Kidney (tissue), 14 donors: ENCODE results near the gene PPA1. TPM values are rescaled to one million over a fixed set of nuclear protein-coding genes. Genes with fewer than 3 reads are reported as not detected.

ENCODE experiments used
- DNase-seq, 5 donors: peaks; one replicate each; pipeline ENCODE4 v3.0.0-alpha.2; 2013 to 2020
- FAIRE-seq: peaks from 2 replicates; lab custom pipeline; 2012; peaks lifted over from hg19 to GRCh38; lab: Jason Lieb, UNC
- H3K27ac ChIP-seq, 2 donors: one replicate each; pipeline ENCODE4 v1.7.0; 2013; ENCODE audit warnings: low read depth in 2 of 2, low read length in 2 of 2, inconsistent platforms in 1 of 2
- H3K27me3 ChIP-seq: one replicate; pipeline ENCODE4 v1.7.1; 2013; ENCODE audit warnings: low read length, inconsistent platforms; ENCODE audit not compliant: control insufficient read depth, insufficient read depth
- H3K36me3 ChIP-seq, 3 donors: one replicate each; pipeline versions ENCODE4 v1.7.0 to v1.7.1; 2013; ENCODE audit warnings: low read length in 3 of 3, control low read depth in 1 of 3, inconsistent platforms in 1 of 3; ENCODE audit not compliant: insufficient read depth in 3 of 3, control insufficient read depth in 2 of 3
- H3K4me1 ChIP-seq, 3 donors: one replicate each; pipeline versions ENCODE4 v1.7.0 to v1.7.1; 2013; ENCODE audit warnings: low read length in 3 of 3, inconsistent platforms in 1 of 3, low read depth in 1 of 3; ENCODE audit not compliant: control insufficient read depth in 2 of 3, insufficient read depth in 2 of 3
- H3K4me3 ChIP-seq, 3 donors: one replicate each; pipeline versions ENCODE4 v1.7.0 to v1.8.1; 2013; ENCODE audit warnings: low read length in 3 of 3, control low read depth in 1 of 3, inconsistent platforms in 1 of 3
- H3K9ac ChIP-seq, 3 donors: one replicate each; pipeline versions ENCODE4 v1.7.0 to v1.7.1; 2013; ENCODE audit warnings: low read length in 3 of 3, control low read depth in 1 of 3, inconsistent platforms in 1 of 3
- H3K9me3 ChIP-seq, 3 donors: one replicate each; pipeline versions ENCODE4 v1.7.0 to v1.7.1; 2013; ENCODE audit warnings: low read length in 3 of 3, control low read depth in 1 of 3, inconsistent platforms in 1 of 3; ENCODE audit not compliant: control insufficient read depth in 2 of 3, insufficient read depth in 1 of 3
- CTCF ChIP-seq: IDR thresholded peaks from 3 replicates; pipeline ENCODE4 v1.5.1; 2012; ENCODE audit warnings: mild to moderate bottlenecking, moderate library complexity, borderline replicate concordance; ENCODE audit not compliant: insufficient read depth; ENCODE audit errors: extremely low read depth
- intact Hi-C: fragments of 100-400 bp; cut with DNase I; formaldehyde crosslinking; loops from one replicate; pipeline ENCODE4 v1.11.1; 2022
- polyA plus RNA-seq: library from polyadenylated mRNA; stranded (reverse); fragments of 350-450 nt; fragmentation: Illumina TruSeq; extraction: RNeasy Lipid Tissue Mini Kit (QIAGEN cat#74804); gene quantifications from one replicate; pipeline ENCODE4 v1.2.3, GENCODE V29; 2014; ENCODE audit warnings: low read depth, low replicate concordance; ENCODE audit not compliant: insufficient read depth
- total RNA-seq: library from RNA; stranded (reverse); fragmentation: NEBNext Ultra II Directional; extraction: Animal tissue kit (Norgen Biotek cat#: 25700); gene quantifications from one replicate; pipeline ENCODE4 v1.2.1, GENCODE V29; 2021
- donor health status: control.
- donor health status: control.
- donor health status: control.
- donor health status: control.
- donor health status: control.
- donor health status: DM: yes; HTN: yes; CAD: no.
- donor health status: Normal renal cell carcinoma (clear cell type).

PPA1 gene
- total and polyA plus RNA-seq, 2 donors from 2014 or later, result 116 to 168 TPM

GRCh38 chr10:70234668-70235447, 1.6 kb upstream of the PPA1 start:
- FAIRE-seq, result no peak
- intact Hi-C loops, result no loop called here
- H3K4me3 ChIP-seq, result no peak overlapping the region
- no peak for TF ChIP-seq CTCF
- H3K27ac ChIP-seq, result no peak overlapping the region
- no peaks in the 10 kb centered on the region for H3K27me3 ChIP-seq
- DNase-seq, result peak in 2 of 5 donors; percentile 25 to 38
- no peak overlapping the region for H3K9ac ChIP-seq
- H3K9me3 ChIP-seq, result no peaks in the 10 kb centered on the region
- peaks cover 0 to 3% (median 0%) of the 10 kb centered on the region in 3 donors for H3K4me1 ChIP-seq
- H3K36me3 ChIP-seq, result no peaks in the 10 kb centered on the region

GRCh38 chr10:70233939-70234300, 691 bp upstream of the PPA1 start:
- FAIRE-seq, result no peak
- H3K9ac ChIP-seq, result peak overlapping the region; percentile 54 to 77 (median 60)
- DNase-seq, result peak in 2 of 5 donors; percentile 20 to 63
- intact Hi-C loops, result no loop called here
- peaks cover 0 to 3% (median 0%) of the 10 kb centered on the region in 3 donors for H3K4me1 ChIP-seq
- no peak for TF ChIP-seq CTCF
- peak overlapping the region; percentile 68 to 88 for H3K27ac ChIP-seq
- no peaks in the 10 kb centered on the region for H3K9me3 ChIP-seq
- no peaks in the 10 kb centered on the region for H3K27me3 ChIP-seq
- H3K4me3 ChIP-seq, result peak overlapping the region; percentile 76 to 90 (median 87)
- no peaks in the 10 kb centered on the region for H3K36me3 ChIP-seq

GRCh38 chr10:70232859-70233108, 445 bp downstream of the PPA1 start:
- intact Hi-C loops, result no loop called here
- FAIRE-seq (no peak), DNase-seq (no peak)
- peak overlapping the region; percentile 20 to 87 (median 85) for H3K9ac ChIP-seq
- peaks cover 0 to 7% (median 6%) of the 10 kb centered on the region in 3 donors for H3K4me1 ChIP-seq
- peak overlapping the region; percentile 66 to 81 for H3K27ac ChIP-seq
- H3K4me3 ChIP-seq, result peak overlapping the region; percentile 66 to 87 (median 68)
- no peaks in the 10 kb centered on the region for H3K9me3 ChIP-seq
- H3K36me3 ChIP-seq, result no peaks in the 10 kb centered on the region
- TF ChIP-seq CTCF, result no peak
- no peaks in the 10 kb centered on the region for H3K27me3 ChIP-seq
